K562 (cell line): ENCODE data around the gene FAM3C. TPM values are rescaled to one million over a fixed set of nuclear protein-coding genes. Genes with fewer than 3 reads are reported as not detected.
A peak's percentile ranks its signal among the peaks of the same experiment; 100 is the strongest.

Experiments used
- ATAC-seq: fragments of 200-7000 bp; cut with Tn5 transposase; 3 replicates; pipeline ENCODE4 v1.9.1; 2020; ENCODE audit warnings: moderate library complexity
- BruUV-seq: library from RNA; stranded (reverse); fragments of 400-500 nt; replicated peaks from 2 replicates; lab custom pipeline; 2021; lab: Mats Ljungman, UMichigan
- CTCF ChIA-PET: fragments of 300-600 bp; formaldehyde crosslinking; extraction: SDS; loops from one replicate; lab custom pipeline; 2021; ENCODE audit warnings: low intra/inter-chr PET ratio; lab: Yijun Ruan, JAX
- POLR2A ChIA-PET: fragments of 300-600, 350-650 bp; sonication (Branson Sonifier 250); formaldehyde crosslinking; extraction: SDS; loops from one replicate; lab custom pipeline; 2021; ENCODE audit warnings: antibody characterized with exemption, inconsistent platforms; lab: Yijun Ruan, JAX
- DNase-seq, 4 experiments: peaks; one replicate each; pipeline versions ENCODE4 v3.0.0 to v3.0.0-alpha.2; 2011 to 2018; ENCODE audit warnings: low spot score in 3 of 4, mixed read lengths in 3 of 4; ENCODE audit errors: extremely low read depth in 1 of 4
- FAIRE-seq: peaks from 2 replicates; lab custom pipeline; 2011; peaks lifted over from hg19 to GRCh38; lab: Jason Lieb, UNC
- H2AFZ ChIP-seq: 2 replicates; pipeline ENCODE4 v1.6.0; 2011; ENCODE audit warnings: low read depth, low read length, control low read depth, inconsistent platforms
- H3K27ac ChIP-seq: fragments of 200-600 bp; 3 replicates; pipeline ENCODE4 v1.8.0; 2011; ENCODE audit warnings: low read depth, mild to moderate bottlenecking, control low read depth, inconsistent platforms, low read length, moderate library complexity, mixed read lengths; ENCODE audit errors: extremely low read depth
- H3K27me3 ChIP-seq, 2 experiments: fragments of 300-600 bp in 1 of 2; 2 replicates in 1 of 2; 3 replicates in 1 of 2; pipeline versions ENCODE4 v1.6.0 to v1.8.0; 2011; ENCODE audit warnings: inconsistent platforms in 2 of 2, low read length in 2 of 2, mild to moderate bottlenecking in 1 of 2, mixed read lengths in 1 of 2, moderate library complexity in 1 of 2; ENCODE audit not compliant: control insufficient read depth in 2 of 2, insufficient read depth in 2 of 2
- H3K36me3 ChIP-seq: fragments of 300-600 bp; 3 replicates; pipeline ENCODE4 v1.8.0; 2011; ENCODE audit warnings: mild to moderate bottlenecking, low read length, inconsistent platforms; ENCODE audit not compliant: control insufficient read depth, insufficient read depth
- H3K4me1 ChIP-seq, 2 experiments: fragments of 200-600 bp in 1 of 2; replicated peaks in 1 of 2; 2 replicates in 1 of 2; 3 replicates in 1 of 2; pipeline versions ENCODE4 v1.5.1 to v1.8.0; 2011; ENCODE audit warnings: inconsistent platforms in 2 of 2, low read length in 2 of 2, mild to moderate bottlenecking in 1 of 2, mixed read lengths in 1 of 2, moderate library complexity in 1 of 2; ENCODE audit not compliant: control insufficient read depth in 2 of 2, insufficient read depth in 2 of 2
- H3K4me2 ChIP-seq: 2 replicates; pipeline ENCODE4 v1.6.1; 2011; ENCODE audit warnings: low read length, control low read depth, inconsistent platforms, mixed read lengths; ENCODE audit not compliant: insufficient read depth
- H3K4me3 ChIP-seq: fragments of 200-600 bp; sonication (generic), shearing (Covaris generic); 2 replicates; pipeline ENCODE4 v1.5.1; 2016; ENCODE audit warnings: control low read depth, inconsistent platforms
- H3K79me2 ChIP-seq: fragments of 200-600 bp; 3 replicates; pipeline ENCODE4 v1.8.0; 2011; ENCODE audit warnings: low read length, inconsistent platforms; ENCODE audit not compliant: control insufficient read depth, insufficient read depth
- H3K9ac ChIP-seq, 2 experiments: 2 replicates each; pipeline versions ENCODE4 v1.6.0 to v1.6.1; 2011; ENCODE audit warnings: low read depth in 2 of 2, low read length in 2 of 2, control low read depth in 1 of 2, inconsistent platforms in 1 of 2, mild to moderate bottlenecking in 1 of 2, mixed read lengths in 1 of 2; ENCODE audit not compliant: insufficient read depth in 1 of 2
- H3K9me1 ChIP-seq: one replicate; pipeline ENCODE4 v1.6.0; 2011; ENCODE audit warnings: inconsistent platforms, mild to moderate bottlenecking, low read length, moderate library complexity; ENCODE audit not compliant: control insufficient read depth, insufficient read depth
- H3K9me3 ChIP-seq: replicated peaks from 2 replicates; pipeline ENCODE4 v1.5.1; 2011; ENCODE audit warnings: low read depth, low read length, inconsistent platforms; ENCODE audit not compliant: control insufficient read depth, insufficient read depth
- H4K20me1 ChIP-seq: replicated peaks from 2 replicates; pipeline ENCODE4 v1.6.1; 2011; ENCODE audit warnings: low read length, inconsistent platforms, mixed read lengths; ENCODE audit not compliant: control insufficient read depth, insufficient read depth
- ARID2 ChIP-seq: fragments of 450-650 bp; IDR thresholded peaks from 2 replicates; pipeline ENCODE4 v1.6.1; 2017; ENCODE audit warnings: antibody characterized with exemption, mild to moderate bottlenecking
- CBX8 ChIP-seq: fragments of 200-600 bp; sonication (generic); IDR thresholded peaks from 2 replicates; pipeline ENCODE4 v1.6.1; 2012; ENCODE audit warnings: borderline replicate concordance, mixed run types, low read depth, mild to moderate bottlenecking, moderate library complexity, mixed read lengths, low read length, control low read depth, inconsistent platforms; ENCODE audit not compliant: poor library complexity, severe bottlenecking; ENCODE audit errors: extremely low read depth
- ELF1 ChIP-seq: fragments of 200-800 bp; sonication (Bioruptor generic); IDR thresholded peaks from 2 replicates; pipeline ENCODE4 v1.6.1; 2016; ENCODE audit warnings: missing genetic modification characterization, missing compliant biosample characterization
- ELF4 ChIP-seq: fragments of 450-650 bp; formaldehyde crosslinking; IDR thresholded peaks from 2 replicates; pipeline ENCODE4 v1.4.0; 2022; ENCODE audit warnings: missing genetic modification characterization
- MAX ChIP-seq: sonication (generic); formaldehyde crosslinking; IDR thresholded peaks from 2 replicates; pipeline ENCODE4 v1.9.0; 2022; ENCODE audit warnings: mild to moderate bottlenecking, missing genetic modification reagents
- NR2C2 ChIP-seq, 2 experiments: fragments of 200-800 bp in 1 of 2; sonication (Bioruptor generic) in 1 of 2; sonication (generic) in 1 of 2; formaldehyde crosslinking in 1 of 2; IDR thresholded peaks; 2 replicates each; pipeline versions ENCODE4 v1.6.1 to v1.8.0; 2016 to 2022; ENCODE audit warnings: mild to moderate bottlenecking in 1 of 2, missing compliant biosample characterization in 1 of 2, missing genetic modification characterization in 1 of 2, missing genetic modification reagents in 1 of 2
- NR2F6 ChIP-seq: fragments of 450-650 bp; formaldehyde crosslinking; IDR thresholded peaks from 2 replicates; pipeline ENCODE4 v1.4.0; 2020; ENCODE audit warnings: mild to moderate bottlenecking
- PKNOX1 ChIP-seq: fragments of 450-650 bp; IDR thresholded peaks from 2 replicates; pipeline ENCODE4 v1.6.1; 2016
- ZBTB7A ChIP-seq: IDR thresholded peaks from 2 replicates; pipeline ENCODE4 v1.6.1; 2011; ENCODE audit warnings: low read depth, mild to moderate bottlenecking, low read length, moderate library complexity, borderline replicate concordance; ENCODE audit not compliant: control insufficient read depth
- ZNF133 ChIP-seq: fragments of 250-450 bp; sonication (Bioruptor Pico); IDR thresholded peaks from 2 replicates; pipeline ENCODE4 v1.4.0; 2020; ENCODE audit warnings: mild to moderate bottlenecking
- ZNF318 ChIP-seq, 2 experiments: fragments of 450-650 bp; IDR thresholded peaks; 2 replicates each; pipeline ENCODE4 v1.6.1; 2016; ENCODE audit warnings: mild to moderate bottlenecking in 2 of 2, borderline replicate concordance in 1 of 2, low read depth in 1 of 2, moderate library complexity in 1 of 2
- ZZZ3 ChIP-seq: fragments of 450-650 bp; IDR thresholded peaks from 2 replicates; pipeline ENCODE4 v1.6.1; 2016; ENCODE audit warnings: antibody characterized with exemption, mild to moderate bottlenecking, moderate library complexity
- WGBS: fragments of 100-300 bp; shearing (Covaris generic); methylation state at CpG from one replicate; pipeline ENCODE4 v1.1.6; 2016; ENCODE audit warnings: low coverage, mixed read lengths; ENCODE audit not compliant: insufficient coverage; ENCODE audit errors: missing lambda C conversion rate; 5-methylcytosine and 5-hydroxymethylcytosine counted together
- in situ Hi-C: fragments of 300-500 bp; cut with MboI; formaldehyde crosslinking; loops from 4 replicates; pipeline ENCODE4 v1.15.0; 2018; ENCODE audit warnings: inconsistent platforms, mixed read lengths
- intact Hi-C: fragments of 100-400 bp; cut with micrococcal nuclease; formaldehyde crosslinking; loops from 2 replicates; pipeline ENCODE4 v1.14.2; 2022
- polyA plus RNA-seq, 8 experiments: library from polyadenylated mRNA; depleted of rRNA in 4 of 8; stranded (reverse) in 5 of 8; unstranded in 3 of 8; fragments of >200 nt; fragmentation: Nextera tagmentation in 2 of 8; fragmentation: Illumina TruSeq in 1 of 8; extraction: Ambion mirVana in 2 of 8; extraction: Trizol in 1 of 8; gene quantifications; 2 replicates each; pipeline versions ENCODE4 v1.2.1 to v1.2.3, GENCODE V29; 2011 to 2014; ENCODE audit warnings: inconsistent platforms in 1 of 8, missing spikeins in 1 of 8
- total RNA-seq, 7 experiments: library from RNA; depleted of rRNA in 6 of 7; stranded (reverse); fragments of >200 nt in 6 of 7; fragmentation: Illumina TruSeq in 2 of 7; extraction: Trizol in 2 of 7; gene quantifications; 2 replicates each; pipeline versions ENCODE4 v1.2.1 to v1.2.3, GENCODE V29; 2011 to 2021; ENCODE audit warnings: low replicate concordance in 1 of 7

Gene FAM3C
- total and polyA plus RNA-seq, 9 of the 15 experiments (the other 6 are each of a cell fraction or from before 2014, with no cell fraction given) = 10.6 to 42.6 (median 30.0) TPM

- no peaks in the 10 kb centered on the region for H3K36me3 ChIP-seq
- H2AFZ ChIP-seq = no peak overlapping the region
- in situ Hi-C loops (no loop called here), intact Hi-C loops (loop anchor here (10.0 kb wide), 1 partner anchor 664 kb away; no protein-coding TSS in a partner anchor)
- H3K4me1 ChIP-seq = peaks cover 0 to 22% of the 10 kb centered on the region in 2 experiments; a peak in 4 of 5 replicates
- FAIRE-seq (no peak), DNase-seq (no peak), ATAC-seq (no peak)
- ChIA-PET CTCF (no interaction called here), POLR2A (interaction anchor here (0.6 to 0.9 kb wide), 2 partner anchors 27 to 674 kb away, joined by 3 read pairs; no protein-coding TSS in a partner anchor)
- no peak overlapping the region for H3K27ac ChIP-seq
- H3K27me3 ChIP-seq = peaks cover 42 to 56% of the 10 kb centered on the region in 2 experiments
- no peaks in the 10 kb centered on the region for H3K79me2 ChIP-seq
- H3K9ac ChIP-seq = no peak overlapping the region
- no peaks in the 10 kb centered on the region for H3K9me1 ChIP-seq
- H3K4me3 ChIP-seq = no peak overlapping the region
- WGBS = 3% methylated on average over 4 of the region's 4 CpGs
- no peaks in the 10 kb centered on the region for H3K9me3 ChIP-seq
- no peak overlapping the region for H3K4me2 ChIP-seq
- H4K20me1 ChIP-seq = no peaks in the 10 kb centered on the region; the same call in 1 of the 2 replicates
- no TSS peak for BruUV-seq
- TF ChIP-seq ELF4 = no peak
- TF ChIP-seq NR2F6 (CRISPR knock-in tag) = no peak
- no peak for TF ChIP-seq MAX
- no peak for TF ChIP-seq PKNOX1
- peak in 1 of 2 experiments; percentile 32; a peak in 1 of 4 replicates for TF ChIP-seq ZNF318 (IDR thresholded peaks at IDR 0.05; ENCODE audit: borderline replicate concordance in 1 of 2, low read depth in 1 of 2)
- no peak for TF ChIP-seq ZNF133 (CRISPR knock-in tag)
- no peak for TF ChIP-seq ZZZ3
- no peak for TF ChIP-seq ARID2
- TF ChIP-seq ELF1 (tag) = no peak
- TF ChIP-seq NR2C2 (CRISPR knock-in tag; IDR thresholded peaks at IDR 0.05) = no peak
- no peak for TF ChIP-seq NR2C2 (tag; IDR thresholded peaks at IDR 0.05)
- peak; percentile 98 for TF ChIP-seq CBX8
- no peak for TF ChIP-seq ZBTB7A
These were observed 65.1 kb downstream of the FAM3C start for GRCh38 chr7:121331048-121331447.
